ENCODE measurements around the gene PARVG. TPM values are rescaled to one million over a fixed set of nuclear protein-coding genes. Genes with fewer than 3 reads are reported as not detected.

PARVG gene
- total RNA-seq, 1 donor from 2014 or later: not detected

GRCh38 chr22:44256556-44257485 lies 76.1 kb downstream of the PARVG start:
- TF ChIP-seq CTCF (IDR thresholded peaks at IDR 0.05; ENCODE audit: insufficient read depth, low read length, severe bottlenecking): no peak
- H3K36me3 ChIP-seq (ENCODE audit: control insufficient read depth, insufficient read depth, low read length): no peaks in the 10 kb centered on the region
- peak; percentile 96 for FAIRE-seq
- no peaks in the 10 kb centered on the region for H3K27me3 ChIP-seq (ENCODE audit: control insufficient read depth, insufficient read depth, low read length)
- DNase-seq (ENCODE audit: low read depth): no peak
- no peak overlapping the region for H3K4me3 ChIP-seq (ENCODE audit: low read depth, low read length)

Other genes with a start within 250 kb of the PARVG start
- 28.7 and 32.6 TPM in 2 replicates for gene SAMM50, start 225.5 kb upstream of the PARVG start, total RNA-seq
- 3.4 and 6.0 TPM in 2 replicates for gene PARVB, start 156.6 kb upstream of the PARVG start, total RNA-seq
- under 0.01 and 0.26 TPM in 2 replicates for gene SHISAL1, start 132.0 kb downstream of the PARVG start, total RNA-seq

All from bronchial epithelial cell (primary cell).